ENCODE data around the gene KIF25.

DNA sequence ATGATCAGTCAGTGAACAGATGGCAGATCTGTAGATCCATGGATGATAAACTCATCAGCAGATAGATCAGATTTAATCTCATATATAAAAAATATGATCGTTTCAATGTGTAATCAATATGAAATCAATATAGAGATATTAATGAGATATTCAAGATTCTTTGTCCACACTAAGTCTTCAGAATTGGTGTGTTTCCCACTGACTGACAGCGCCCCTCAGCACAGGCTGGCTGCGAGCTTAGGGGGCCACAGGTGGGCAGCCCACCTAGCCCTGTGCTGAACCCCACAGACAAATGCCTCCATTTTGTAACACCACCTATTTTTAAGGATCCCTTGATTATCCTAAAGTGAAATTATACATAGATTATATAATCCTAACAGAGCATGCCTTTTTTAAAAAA lies 49.2 kb downstream of the KIF25 start:
- TF ChIP-seq RAD21 (IDR thresholded peaks at IDR 0.05; ENCODE audit: low read depth) (no peak), TCF12 (IDR thresholded peaks at IDR 0.05; ENCODE audit: low read depth) (no peak), EP300 (IDR thresholded peaks at IDR 0.05; ENCODE audit: borderline replicate concordance) (no peak), CEBPB (IDR thresholded peaks at IDR 0.05) (no peak), REST (IDR thresholded peaks at IDR 0.05; ENCODE audit: low read depth) (no peak), YY1 (IDR thresholded peaks at IDR 0.05; ENCODE audit: low read depth) (no peak), CREB1 (IDR thresholded peaks at IDR 0.05; ENCODE audit: low read depth) (no peak), NFIC (IDR thresholded peaks at IDR 0.05) (no peak), TAF1 (IDR thresholded peaks at IDR 0.05; ENCODE audit: low read depth) (no peak), EGR1 (IDR thresholded peaks at IDR 0.05) (no peak), FOXM1 (IDR thresholded peaks at IDR 0.05; ENCODE audit: borderline replicate concordance, low read depth) (no peak), ZBTB7A (IDR thresholded peaks at IDR 0.05; ENCODE audit: low read depth) (no peak)
- TF ChIP-seq, protein P1, sequence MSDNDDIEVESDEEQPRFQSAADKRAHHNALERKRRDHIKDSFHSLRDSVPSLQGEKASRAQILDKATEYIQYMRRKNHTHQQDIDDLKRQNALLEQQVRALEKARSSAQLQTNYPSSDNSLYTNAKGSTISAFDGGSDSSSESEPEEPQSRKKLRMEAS (IDR thresholded peaks at IDR 0.05) = no peak
- TF ChIP-seq, protein P2, sequence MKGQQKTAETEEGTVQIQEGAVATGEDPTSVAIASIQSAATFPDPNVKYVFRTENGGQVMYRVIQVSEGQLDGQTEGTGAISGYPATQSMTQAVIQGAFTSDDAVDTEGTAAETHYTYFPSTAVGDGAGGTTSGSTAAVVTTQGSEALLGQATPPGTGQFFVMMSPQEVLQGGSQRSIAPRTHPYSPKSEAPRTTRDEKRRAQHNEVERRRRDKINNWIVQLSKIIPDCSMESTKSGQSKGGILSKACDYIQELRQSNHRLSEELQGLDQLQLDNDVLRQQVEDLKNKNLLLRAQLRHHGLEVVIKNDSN (IDR thresholded peaks at IDR 0.05) = no peak

All from Ishikawa (cell line).